HepG2 (cell line): ENCODE data around the gene AQP7. TPM values are rescaled to one million over a fixed set of nuclear protein-coding genes. Genes with fewer than 3 reads are reported as not detected.

Experiments used
- ATAC-seq: fragments of 200-7000 bp; cut with Tn5 transposase; 3 replicates; pipeline ENCODE4 v1.9.1; 2020; ENCODE audit warnings: mild to moderate bottlenecking, moderate library complexity
- BruUV-seq: library from RNA; stranded (reverse); fragments of 400-500 nt; replicated peaks from 2 replicates; lab custom pipeline; 2021; lab: Mats Ljungman, UMichigan
- CTCF ChIA-PET: fragments of 300-600 bp; formaldehyde crosslinking; extraction: SDS; loops from one replicate; lab custom pipeline; 2021; ENCODE audit warnings: low total read pairs, inconsistent platforms, low intra/inter-chr PET ratio; lab: Yijun Ruan, JAX
- POLR2A ChIA-PET: fragments of 350-600 bp; sonication (Branson Sonifier 250); formaldehyde crosslinking; loops from one replicate; lab custom pipeline; 2020; ENCODE audit warnings: antibody characterized with exemption, inconsistent platforms; lab: Yijun Ruan, JAX
- DNase-seq: peaks from one replicate; pipeline ENCODE4 v3.0.0-alpha.2; 2015; ENCODE audit warnings: low spot score
- FAIRE-seq: peaks from 3 replicates; lab custom pipeline; 2011; peaks lifted over from hg19 to GRCh38; lab: Jason Lieb, UNC
- H2AFZ ChIP-seq: one replicate; pipeline ENCODE4 v1.6.1; 2011; ENCODE audit warnings: low read length, inconsistent platforms
- H3K27ac ChIP-seq: fragments of 300-600 bp; 3 replicates; pipeline ENCODE4 v1.8.0; 2011; ENCODE audit warnings: mixed run types, mild to moderate bottlenecking, mixed read lengths, low read length, inconsistent platforms; ENCODE audit not compliant: insufficient read depth; ENCODE audit errors: extremely low read length
- H3K27me3 ChIP-seq, 2 experiments: fragments of 200-600 bp in 1 of 2; 2 replicates in 1 of 2; 3 replicates in 1 of 2; pipeline versions ENCODE4 v1.6.0 to v1.8.0; 2011; ENCODE audit warnings: low read length in 2 of 2, mild to moderate bottlenecking in 2 of 2, moderate library complexity in 2 of 2, inconsistent platforms in 1 of 2; ENCODE audit not compliant: insufficient read depth in 2 of 2, control insufficient read depth in 1 of 2
- H3K36me3 ChIP-seq, 2 experiments: fragments of 200-600 bp in 1 of 2; replicated peaks in 1 of 2; 2 replicates in 1 of 2; 3 replicates in 1 of 2; pipeline versions ENCODE4 v1.5.1 to v1.8.0; 2011; ENCODE audit warnings: low read length in 2 of 2, inconsistent platforms in 1 of 2; ENCODE audit not compliant: insufficient read depth in 2 of 2, control insufficient read depth in 1 of 2
- H3K4me1 ChIP-seq: 2 replicates; pipeline ENCODE4 v1.5.1; 2012; ENCODE audit warnings: low read length, inconsistent platforms; ENCODE audit not compliant: insufficient read depth
- H3K4me2 ChIP-seq: 2 replicates; pipeline ENCODE4 v1.6.0; 2011; ENCODE audit warnings: low read depth, low read length, inconsistent platforms
- H3K4me3 ChIP-seq, 3 experiments: fragments of 200-600 bp in 1 of 3; sonication (generic), shearing (Covaris generic) in 1 of 3; replicated peaks in 1 of 3; 2 replicates each; pipeline ENCODE4 v1.5.1; 2011 to 2016; ENCODE audit warnings: low read length in 3 of 3, inconsistent platforms in 2 of 3, low read depth in 2 of 3, mild to moderate bottlenecking in 2 of 3, control low read depth in 1 of 3, mixed read lengths in 1 of 3; ENCODE audit not compliant: insufficient read depth in 1 of 3
- H3K79me2 ChIP-seq: one replicate; pipeline ENCODE4 v1.6.1; 2011; ENCODE audit warnings: low read length, inconsistent platforms; ENCODE audit not compliant: insufficient read depth
- H3K9ac ChIP-seq: 2 replicates; pipeline ENCODE4 v1.6.0; 2011; ENCODE audit warnings: mild to moderate bottlenecking, low read depth, low read length, inconsistent platforms; ENCODE audit not compliant: insufficient read depth
- H3K9me3 ChIP-seq: 2 replicates; pipeline ENCODE4 v1.5.1; 2012; ENCODE audit warnings: mild to moderate bottlenecking, low read length
- H4K20me1 ChIP-seq: 2 replicates; pipeline ENCODE4 v1.6.0; 2011; ENCODE audit warnings: inconsistent platforms, mild to moderate bottlenecking, low read length, moderate library complexity; ENCODE audit not compliant: insufficient read depth
- ATF5 ChIP-seq: sonication (generic); formaldehyde crosslinking; IDR thresholded peaks from 2 replicates; pipeline ENCODE4 v1.4.0; 2020; ENCODE audit warnings: mild to moderate bottlenecking, low read depth, missing genetic modification reagents
- CENPT ChIP-seq: sonication (generic); formaldehyde crosslinking; IDR thresholded peaks from 2 replicates; pipeline ENCODE4 v1.8.0; 2022; ENCODE audit warnings: low read depth, mild to moderate bottlenecking, moderate library complexity, missing genetic modification reagents
- HNF4G ChIP-seq, 2 experiments: sonication (generic) in 1 of 2; formaldehyde crosslinking in 1 of 2; IDR thresholded peaks; 2 replicates each; pipeline versions ENCODE4 v1.4.0 to v1.6.1; 2011 to 2020; ENCODE audit warnings: borderline replicate concordance in 2 of 2, low read depth in 2 of 2, mild to moderate bottlenecking in 2 of 2, low read length in 1 of 2, missing genetic modification reagents in 1 of 2, moderate library complexity in 1 of 2
- SMAD1 ChIP-seq: sonication (generic); formaldehyde crosslinking; IDR thresholded peaks from 2 replicates; pipeline ENCODE4 v1.4.0; 2020; ENCODE audit warnings: missing genetic modification reagents, low read depth, mild to moderate bottlenecking, borderline replicate concordance
- ZMYM2 ChIP-seq: sonication (generic); formaldehyde crosslinking; IDR thresholded peaks from 2 replicates; pipeline ENCODE4 v1.8.0; 2022; ENCODE audit warnings: mild to moderate bottlenecking, missing genetic modification reagents
- ZNF101 ChIP-seq: sonication (generic); formaldehyde crosslinking; IDR thresholded peaks from 2 replicates; pipeline ENCODE4 v1.4.0; 2020; ENCODE audit warnings: mild to moderate bottlenecking, low read depth, missing genetic modification reagents, borderline replicate concordance
- ZNF607 ChIP-seq: sonication (generic); formaldehyde crosslinking; IDR thresholded peaks from 2 replicates; pipeline ENCODE4 v1.5.1; 2020; ENCODE audit warnings: missing genetic modification reagents, mild to moderate bottlenecking, borderline replicate concordance
- ZSCAN25 ChIP-seq: sonication (generic); formaldehyde crosslinking; IDR thresholded peaks from 2 replicates; pipeline ENCODE4 v1.8.0; 2022; ENCODE audit warnings: mild to moderate bottlenecking, missing genetic modification reagents
- WGBS: methylation state at CpG from one replicate; pipeline ENCODE4 v1.1.6; 2017; ENCODE audit warnings: low lambda C conversion rate; 5-methylcytosine and 5-hydroxymethylcytosine counted together
- in situ Hi-C: cut with HindIII; loops from 2 replicates; pipeline ENCODE4 v1.10.0; 2017; ENCODE audit warnings: low pct_unique_long_range_greater_than_20kb; ENCODE audit not compliant: extremely low pct_ligation_motif_present
- intact Hi-C: fragments of 100-400 bp; cut with micrococcal nuclease; formaldehyde crosslinking; loops from one replicate; pipeline ENCODE4 v1.10.0; 2022; ENCODE audit not compliant: unreplicated experiment
- polyA plus RNA-seq, 8 experiments: library from polyadenylated mRNA; depleted of rRNA in 3 of 8; stranded (reverse) in 7 of 8; unstranded in 1 of 8; fragments of >200 nt; fragmentation: Illumina TruSeq in 4 of 8; extraction: Trizol in 4 of 8; gene quantifications; 2 replicates each; pipeline versions ENCODE4 v1.2.1 to v1.2.3, GENCODE V29; 2011 to 2016; ENCODE audit warnings: low read depth in 4 of 8, missing spikeins in 1 of 8, mixed read lengths in 1 of 8; ENCODE audit not compliant: insufficient read depth in 1 of 8
- total RNA-seq, 5 experiments: library from RNA; depleted of rRNA; stranded (reverse); fragments of >200 nt; fragmentation: Illumina TruSeq; extraction: Trizol; gene quantifications; 2 replicates each; pipeline ENCODE4 v1.2.3, GENCODE V29; 2016; ENCODE audit warnings: low read depth in 1 of 5
- TF ChIP-seq, protein P1 (sequence below): sonication (generic); formaldehyde crosslinking; IDR thresholded peaks from 2 replicates; pipeline ENCODE4 v1.4.0; 2020; ENCODE audit warnings: missing genetic modification reagents
- TF ChIP-seq, protein P2 (sequence below): sonication (generic); formaldehyde crosslinking; IDR thresholded peaks from 2 replicates; pipeline ENCODE4 v1.5.1; 2020; ENCODE audit warnings: missing genetic modification reagents, mild to moderate bottlenecking, borderline replicate concordance

Gene AQP7
- total and polyA plus RNA-seq, 2 of the 13 experiments (the other 11 are each of a cell fraction or from before 2014, with no cell fraction given): 1.9 to 2.1 TPM

DNA sequence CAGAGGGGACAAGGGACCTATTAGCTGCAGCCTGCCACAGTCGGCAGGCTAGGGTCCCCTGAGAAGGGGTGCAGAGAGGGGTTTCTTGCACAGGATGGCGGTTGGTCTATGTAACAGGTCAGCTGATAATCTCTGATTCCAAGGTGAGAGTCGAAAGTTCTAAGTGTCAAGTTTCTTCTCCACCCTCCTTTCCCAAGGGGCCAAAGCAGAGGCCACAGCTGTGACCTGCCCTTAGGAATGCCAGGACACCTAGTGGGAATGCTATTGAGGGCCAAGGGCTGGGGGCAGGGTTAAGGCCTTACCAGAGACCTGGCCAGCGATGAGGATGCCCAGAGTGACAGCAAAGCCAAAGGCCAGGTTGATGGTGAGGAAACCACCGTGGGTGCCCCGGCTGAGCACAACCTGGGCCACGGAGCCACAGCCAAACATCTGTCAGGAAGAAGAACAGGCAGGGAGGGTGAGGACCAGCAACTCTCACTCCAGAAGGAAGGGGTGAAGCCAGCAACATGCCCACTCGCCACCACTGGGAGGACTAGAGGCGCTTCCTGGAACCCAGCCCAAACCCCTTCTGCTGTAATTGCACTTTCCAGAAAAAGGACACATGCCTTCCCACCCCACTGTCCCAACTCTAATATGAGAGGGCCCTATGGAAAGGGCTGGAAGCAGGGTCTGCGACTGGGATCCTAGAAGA is 41.2 kb upstream of the AQP7 start:
- H3K4me1 ChIP-seq: peaks cover 63% of the 10 kb centered on the region
- no peaks in the 10 kb centered on the region for H4K20me1 ChIP-seq
- in situ Hi-C loops (no loop called here), intact Hi-C loops (no loop called here)
- no peaks in the 10 kb centered on the region for H3K36me3 ChIP-seq
- H3K9ac ChIP-seq: no peak overlapping the region
- H2AFZ ChIP-seq: no peak overlapping the region
- no TSS peak for BruUV-seq
- H3K4me3 ChIP-seq: peak overlapping the region in 1 of 3 experiments; percentile 25; a peak in 1 of 6 replicates
- no peak for DNase-seq
- H3K9me3 ChIP-seq: no peaks in the 10 kb centered on the region
- TF ChIP-seq ZNF607 (CRISPR knock-in tag) (no peak), ZMYM2 (no peak), ATF5 (no peak), SMAD1 (CRISPR knock-in tag) (no peak), HNF4G (IDR thresholded peaks at IDR 0.05; ENCODE audit: borderline replicate concordance, low read depth, low read length) (peak; percentile 32; the same call in 1 of the 2 replicates), HNF4G (CRISPR knock-in tag; IDR thresholded peaks at IDR 0.05; ENCODE audit: borderline replicate concordance, low read depth) (no peak), ZSCAN25 (CRISPR knock-in tag) (0 out of 2 replicates have a peak, but pooled peaks have one; percentile 27), ZNF101 (no peak), CENPT (CRISPR knock-in tag) (no peak)
- TF ChIP-seq, protein P1, sequence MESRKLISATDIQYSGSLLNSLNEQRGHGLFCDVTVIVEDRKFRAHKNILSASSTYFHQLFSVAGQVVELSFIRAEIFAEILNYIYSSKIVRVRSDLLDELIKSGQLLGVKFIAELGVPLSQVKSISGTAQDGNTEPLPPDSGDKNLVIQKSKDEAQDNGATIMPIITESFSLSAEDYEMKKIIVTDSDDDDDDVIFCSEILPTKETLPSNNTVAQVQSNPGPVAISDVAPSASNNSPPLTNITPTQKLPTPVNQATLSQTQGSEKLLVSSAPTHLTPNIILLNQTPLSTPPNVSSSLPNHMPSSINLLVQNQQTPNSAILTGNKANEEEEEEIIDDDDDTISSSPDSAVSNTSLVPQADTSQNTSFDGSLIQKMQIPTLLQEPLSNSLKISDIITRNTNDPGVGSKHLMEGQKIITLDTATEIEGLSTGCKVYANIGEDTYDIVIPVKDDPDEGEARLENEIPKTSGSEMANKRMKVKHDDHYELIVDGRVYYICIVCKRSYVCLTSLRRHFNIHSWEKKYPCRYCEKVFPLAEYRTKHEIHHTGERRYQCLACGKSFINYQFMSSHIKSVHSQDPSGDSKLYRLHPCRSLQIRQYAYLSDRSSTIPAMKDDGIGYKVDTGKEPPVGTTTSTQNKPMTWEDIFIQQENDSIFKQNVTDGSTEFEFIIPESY (CRISPR knock-in tag): peak; percentile 99
- TF ChIP-seq, protein P2, sequence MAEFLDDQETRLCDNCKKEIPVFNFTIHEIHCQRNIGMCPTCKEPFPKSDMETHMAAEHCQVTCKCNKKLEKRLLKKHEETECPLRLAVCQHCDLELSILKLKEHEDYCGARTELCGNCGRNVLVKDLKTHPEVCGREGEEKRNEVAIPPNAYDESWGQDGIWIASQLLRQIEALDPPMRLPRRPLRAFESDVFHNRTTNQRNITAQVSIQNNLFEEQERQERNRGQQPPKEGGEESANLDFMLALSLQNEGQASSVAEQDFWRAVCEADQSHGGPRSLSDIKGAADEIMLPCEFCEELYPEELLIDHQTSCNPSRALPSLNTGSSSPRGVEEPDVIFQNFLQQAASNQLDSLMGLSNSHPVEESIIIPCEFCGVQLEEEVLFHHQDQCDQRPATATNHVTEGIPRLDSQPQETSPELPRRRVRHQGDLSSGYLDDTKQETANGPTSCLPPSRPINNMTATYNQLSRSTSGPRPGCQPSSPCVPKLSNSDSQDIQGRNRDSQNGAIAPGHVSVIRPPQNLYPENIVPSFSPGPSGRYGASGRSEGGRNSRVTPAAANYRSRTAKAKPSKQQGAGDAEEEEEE (CRISPR knock-in tag): no peak
- ChIA-PET CTCF (no interaction called here), POLR2A (interaction anchor here (0.7 to 2.9 kb wide), 3 partner anchors 10 to 48 kb away, joined by 3 to 10 read pairs (median 9); no protein-coding TSS in a partner anchor)
- peaks cover 8 to 37% of the 10 kb centered on the region in 2 experiments for H3K27me3 ChIP-seq
- FAIRE-seq: no peak
- ATAC-seq: no peak
- 24% methylated on average over 6 of the region's 10 CpGs for WGBS
- peak overlapping the region; percentile 57 for H3K4me2 ChIP-seq
- no peaks in the 10 kb centered on the region for H3K79me2 ChIP-seq
- H3K27ac ChIP-seq: no peak overlapping the region
